Middle frontal gyrus (tissue), 1 donor: ENCODE data around the gene CHURC1.

Source experiments
- DNase-seq: peaks from one replicate; pipeline ENCODE4 v3.0.0-alpha.2; 2015; ENCODE audit warnings: low spot score; ENCODE audit errors: extremely low spot score

Gene CHURC1

DNA sequence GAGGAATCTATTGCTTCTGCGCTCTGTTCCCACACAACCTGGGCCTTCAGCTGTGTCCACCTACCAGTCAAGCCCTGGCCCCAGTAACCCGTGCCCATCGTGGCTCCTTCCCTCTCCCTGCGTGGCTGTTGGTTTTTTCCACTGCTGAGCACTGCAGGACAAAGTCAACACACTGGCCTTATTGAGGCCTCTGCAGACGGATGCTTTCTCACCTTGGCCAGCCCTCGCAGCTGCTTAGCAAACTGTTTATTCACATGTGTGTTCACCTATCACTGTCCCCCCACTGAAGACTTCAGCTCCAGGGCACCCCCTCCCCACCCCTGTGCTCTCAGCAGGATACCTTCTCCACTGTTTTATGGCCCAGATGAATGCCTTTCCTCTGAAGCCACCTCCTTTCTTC is 41.0 kb downstream of the CHURC1 start:
- no peak for DNase-seq

DNA sequence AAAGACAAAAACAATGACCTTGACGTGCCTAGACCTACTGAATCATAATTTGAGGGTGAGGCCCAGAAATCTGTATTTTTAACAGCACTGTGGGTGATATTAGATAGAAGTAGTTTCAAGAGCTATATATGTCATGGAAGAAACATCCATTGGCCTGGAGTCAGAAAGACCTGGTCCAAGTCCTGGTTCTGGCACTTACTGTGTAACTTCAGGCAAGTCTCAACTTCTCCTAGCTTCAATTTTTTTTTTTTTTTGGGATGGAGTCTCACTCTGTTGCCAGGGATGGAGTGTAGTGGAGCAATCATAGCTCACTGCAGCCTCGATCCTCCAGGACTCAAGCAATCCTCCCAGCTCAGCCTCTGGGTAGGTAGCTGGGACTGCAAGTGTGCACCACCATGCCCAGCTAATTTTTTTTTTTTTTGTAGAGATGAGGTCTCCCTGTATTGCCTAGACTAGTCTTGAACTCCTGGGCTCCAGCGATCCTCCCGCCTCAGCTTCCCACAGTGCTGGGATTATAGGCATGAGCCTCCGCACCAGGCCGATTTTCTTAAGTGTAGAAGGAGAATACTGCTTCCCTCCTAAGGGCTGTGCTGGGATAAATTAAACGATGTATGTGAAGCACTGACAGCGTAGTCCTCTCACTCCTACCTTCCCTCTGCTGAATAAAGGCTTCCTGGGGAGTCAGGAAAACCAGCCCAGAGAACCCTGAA is 42.6 kb downstream of the CHURC1 start:
- DNase-seq = no peak

DNA sequence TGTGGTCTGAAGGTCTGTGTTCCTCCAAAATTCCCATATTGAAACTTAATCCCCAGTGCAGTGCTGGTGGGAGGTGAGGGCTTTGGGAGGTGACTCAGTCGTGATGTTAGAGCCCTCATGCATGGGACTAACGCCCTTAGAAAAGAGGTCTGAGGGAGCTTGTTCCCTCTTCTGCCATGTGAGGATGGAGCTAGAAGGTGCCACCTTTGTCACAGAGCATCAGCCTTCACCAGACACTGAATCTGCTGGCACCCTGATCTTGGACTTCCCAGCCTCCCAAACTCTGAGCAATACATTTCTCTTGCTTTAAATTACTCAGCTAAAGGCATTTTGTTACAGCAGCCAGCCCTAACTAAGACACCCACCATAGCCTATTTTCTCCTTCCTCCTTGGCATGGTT is 43.9 kb downstream of the CHURC1 start:
- DNase-seq = no peak

DNA sequence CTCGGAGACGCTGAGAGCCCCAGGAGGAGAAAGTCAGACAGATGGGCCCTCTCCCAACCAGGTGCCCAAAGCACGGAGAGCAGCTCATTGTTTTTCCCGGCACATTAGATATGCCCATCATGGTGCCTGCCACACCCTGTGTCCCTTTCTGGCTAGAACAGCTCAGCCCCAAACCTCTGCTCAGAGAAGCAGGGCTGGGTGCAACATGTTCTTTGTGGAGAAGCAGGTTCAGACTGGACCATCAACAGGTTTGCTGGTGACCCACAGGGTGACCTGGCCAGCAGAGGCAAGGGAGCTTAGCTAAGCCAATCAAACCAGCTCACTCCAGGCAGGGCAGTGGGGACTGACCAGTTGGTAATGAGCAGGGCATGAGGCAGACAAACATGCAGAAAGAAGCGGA is 44.5 kb downstream of the CHURC1 start:
- DNase-seq = no peak

DNA sequence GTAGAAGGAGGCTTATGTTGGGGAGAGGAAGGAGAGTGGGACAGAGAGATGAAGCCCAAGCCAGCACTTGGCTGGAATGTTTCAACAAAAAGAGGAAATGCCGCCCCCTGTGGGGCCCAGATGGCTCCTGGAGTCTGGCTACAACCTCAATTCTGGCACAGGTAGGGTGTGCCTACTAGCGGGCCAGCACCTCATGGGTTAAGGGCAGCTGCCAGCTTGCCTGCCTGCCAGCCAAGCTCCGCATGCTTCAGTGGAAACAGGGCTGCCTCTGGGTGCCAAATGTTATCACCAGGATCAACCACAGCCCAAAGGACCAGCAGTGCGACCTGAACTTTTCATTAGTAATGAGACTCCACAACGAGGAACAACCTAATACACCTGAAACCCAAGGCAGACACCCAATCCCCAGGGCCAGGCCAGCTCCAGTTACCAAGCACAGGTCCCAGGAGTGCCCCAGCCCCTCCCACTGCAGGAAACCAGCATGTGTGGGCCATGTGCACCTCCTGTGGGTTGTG is 46.6 kb downstream of the CHURC1 start:
- DNase-seq = no peak

DNA sequence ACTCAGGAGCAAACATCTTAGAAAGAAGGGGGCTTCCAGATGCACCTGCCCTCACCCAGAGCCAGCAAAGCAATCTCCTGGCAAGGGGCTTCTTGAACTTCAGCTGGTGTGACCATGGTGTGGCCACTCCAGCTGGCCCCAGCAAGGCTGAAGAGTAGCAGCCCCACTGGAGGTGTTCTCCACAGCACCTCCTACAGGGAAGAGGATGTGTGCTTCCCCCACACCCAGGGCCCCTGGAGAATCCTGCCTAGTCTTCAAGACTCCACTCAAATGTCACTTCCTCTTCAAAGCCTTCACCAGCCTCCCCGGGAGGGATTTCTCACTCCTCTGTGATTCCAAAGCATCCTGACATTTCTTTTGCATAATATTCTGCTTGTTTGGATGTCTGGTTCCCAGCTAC is 49.4 kb downstream of the CHURC1 start:
- no peak for DNase-seq

DNA sequence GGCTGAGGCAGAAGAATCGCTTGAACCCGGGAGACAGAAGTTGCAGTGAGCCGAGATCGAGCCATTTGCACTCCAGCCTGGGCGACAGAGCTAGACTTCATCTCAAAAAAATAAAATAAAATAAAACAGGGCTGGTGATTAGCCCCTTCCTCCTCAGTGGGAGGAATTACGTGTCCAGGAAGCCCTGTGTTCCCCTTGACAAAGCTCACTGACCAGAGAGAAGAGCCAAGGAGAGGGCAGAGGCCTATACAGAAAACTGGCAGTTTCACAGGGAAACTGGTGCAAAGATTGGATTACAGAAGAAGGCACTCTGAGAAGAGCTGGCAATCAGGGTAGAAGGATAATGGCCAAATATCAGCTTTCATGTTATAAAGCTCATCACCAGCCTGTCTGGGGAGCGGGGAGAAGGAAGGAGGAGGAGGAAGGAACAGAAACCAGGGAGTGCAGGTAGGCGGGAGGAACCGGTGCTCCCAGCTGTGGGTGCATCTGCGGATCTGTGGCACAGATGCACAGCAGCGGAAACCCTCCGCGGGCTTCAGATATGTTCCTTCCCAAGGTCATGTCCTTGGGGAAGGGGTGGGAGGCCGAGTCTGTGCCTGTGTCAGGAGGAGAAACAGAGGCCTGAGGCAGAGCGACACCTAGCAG is 51.2 kb downstream of the CHURC1 start:
- DNase-seq = no peak

DNA sequence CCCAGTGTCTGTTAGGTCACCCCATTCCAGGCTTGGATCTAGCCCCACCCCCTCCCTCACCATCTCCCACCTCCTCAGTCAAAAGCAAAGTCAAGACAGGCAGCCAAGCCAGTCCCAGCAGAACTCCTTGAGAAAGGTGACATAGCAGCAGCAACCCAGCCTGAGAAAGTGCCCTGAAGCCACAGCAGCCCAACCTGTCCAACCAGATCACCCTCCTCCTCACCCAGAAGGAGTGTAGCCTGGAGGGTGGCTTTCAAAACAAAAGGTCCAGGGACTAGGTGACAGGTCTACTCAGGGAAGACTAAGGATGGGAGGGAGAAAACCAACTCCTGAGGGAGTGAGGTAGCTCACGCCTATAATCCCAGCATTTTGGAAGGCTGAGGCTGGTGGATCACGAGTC is 52.7 kb downstream of the CHURC1 start:
- no peak for DNase-seq

DNA sequence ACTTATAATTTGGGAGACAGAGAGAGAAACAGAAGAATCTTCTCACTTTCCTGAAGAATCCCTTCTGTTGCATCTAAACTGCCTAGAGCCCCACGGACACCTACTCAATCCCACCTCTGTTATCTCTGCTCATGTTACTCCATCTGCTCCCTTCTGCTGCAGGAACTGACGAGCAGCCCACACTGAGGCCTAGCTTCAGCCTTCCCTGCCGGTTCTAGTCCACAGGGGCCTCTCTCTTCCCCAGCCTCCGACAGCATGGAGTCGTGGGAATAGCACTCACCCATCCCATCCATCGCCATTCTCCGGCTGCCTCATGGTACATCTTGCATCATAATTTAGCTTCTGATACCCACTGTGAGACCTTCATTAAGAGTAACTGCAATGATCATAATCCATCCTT is 53.9 kb downstream of the CHURC1 start:
- DNase-seq = no peak

DNA sequence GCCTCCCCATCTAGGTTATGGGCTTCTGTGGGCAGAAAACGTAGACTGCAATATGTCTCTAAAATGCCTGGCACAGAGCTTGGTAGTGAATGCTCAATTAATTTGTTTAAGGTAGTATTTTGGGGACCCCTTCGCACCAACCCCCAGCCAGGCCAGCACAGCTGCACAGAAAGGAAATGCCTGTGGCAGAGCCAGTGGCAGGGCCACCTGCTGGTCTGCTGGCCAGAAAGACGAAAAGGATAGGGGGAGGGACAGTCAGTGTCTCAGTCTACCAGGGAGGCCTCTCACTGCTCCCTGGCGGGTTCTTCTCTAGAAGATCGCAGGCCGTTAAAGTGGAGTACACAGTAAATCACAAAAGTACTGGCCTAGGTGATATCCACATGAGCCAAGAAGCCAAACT is 54.4 kb downstream of the CHURC1 start:
- DNase-seq = no peak

DNA sequence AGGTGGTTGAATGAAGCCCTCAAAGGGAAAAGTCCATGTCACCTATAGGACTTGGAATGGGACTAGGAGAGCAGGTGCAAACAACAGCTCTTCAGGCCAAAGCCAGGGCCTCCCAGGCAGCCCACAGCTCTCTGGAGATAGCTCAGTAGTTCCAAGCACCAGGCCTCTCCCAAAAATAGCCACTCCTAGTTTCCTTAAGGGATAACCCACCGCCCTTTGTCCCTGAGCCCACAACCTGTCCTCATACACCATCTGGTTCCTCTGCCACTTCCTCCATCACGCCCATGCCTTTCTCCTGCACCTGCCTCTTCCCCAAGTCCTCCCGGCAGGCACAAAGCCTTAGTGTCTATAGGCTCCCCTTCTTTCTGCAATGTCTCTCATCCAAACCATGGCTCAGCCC is 55.8 kb downstream of the CHURC1 start:
- no peak for DNase-seq

DNA sequence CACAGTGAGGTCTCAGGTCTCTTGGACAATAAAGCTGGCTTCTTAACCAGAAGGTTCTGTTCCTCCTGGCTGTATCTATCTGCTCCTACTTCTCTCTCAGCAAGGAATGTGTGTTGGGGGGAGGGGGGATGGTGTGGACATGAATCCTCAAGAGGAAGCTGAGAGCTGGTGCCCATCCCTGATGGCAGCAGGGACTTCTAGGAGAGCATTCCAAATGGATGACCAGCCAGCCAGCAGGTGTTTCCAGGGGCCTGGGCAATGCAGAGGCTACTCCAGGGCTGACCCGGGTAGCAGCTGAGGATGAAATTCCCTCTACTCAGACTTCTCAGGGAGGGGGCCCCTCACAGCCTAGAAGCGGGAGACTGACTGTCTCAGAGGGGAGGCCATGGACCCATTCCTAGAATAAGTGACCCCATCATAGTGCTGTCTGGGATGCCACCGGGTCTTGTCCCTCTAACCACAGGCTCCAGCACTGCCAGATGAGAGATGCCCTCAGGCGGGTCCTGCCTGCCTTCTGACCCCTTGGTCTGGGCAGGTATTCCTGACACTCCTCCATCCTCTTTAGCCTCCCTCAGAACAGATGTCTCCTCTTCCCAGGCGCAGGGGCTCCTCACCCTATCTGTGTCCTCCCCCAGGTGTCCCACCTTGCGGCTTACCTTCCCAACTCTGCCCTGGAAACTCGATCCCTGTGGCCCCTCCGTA is 56.7 kb downstream of the CHURC1 start:
- DNase-seq = no peak

DNA sequence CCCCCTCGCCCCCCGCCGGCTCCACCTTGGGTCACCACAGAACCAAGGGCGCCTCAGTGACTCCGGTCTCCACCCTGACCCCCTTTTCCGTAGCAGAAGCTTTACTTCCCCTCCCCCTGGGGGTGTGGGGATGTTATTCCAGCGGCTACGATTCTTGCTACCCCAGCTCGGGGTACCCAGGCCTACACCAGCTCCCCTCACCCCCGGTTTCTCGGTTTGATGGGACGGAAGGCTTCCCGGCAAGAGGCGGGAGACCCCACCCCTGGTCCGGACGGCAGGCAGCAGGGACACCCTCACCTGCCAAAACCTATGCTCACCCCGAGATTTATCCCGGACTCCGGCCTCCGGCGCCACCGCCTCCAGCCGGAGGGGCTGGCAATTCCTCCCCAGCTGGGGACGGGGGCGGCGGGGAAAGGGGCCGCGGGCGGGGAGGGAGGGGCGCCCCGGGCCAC is 57.3 kb downstream of the CHURC1 start:
- DNase-seq = no peak

DNA sequence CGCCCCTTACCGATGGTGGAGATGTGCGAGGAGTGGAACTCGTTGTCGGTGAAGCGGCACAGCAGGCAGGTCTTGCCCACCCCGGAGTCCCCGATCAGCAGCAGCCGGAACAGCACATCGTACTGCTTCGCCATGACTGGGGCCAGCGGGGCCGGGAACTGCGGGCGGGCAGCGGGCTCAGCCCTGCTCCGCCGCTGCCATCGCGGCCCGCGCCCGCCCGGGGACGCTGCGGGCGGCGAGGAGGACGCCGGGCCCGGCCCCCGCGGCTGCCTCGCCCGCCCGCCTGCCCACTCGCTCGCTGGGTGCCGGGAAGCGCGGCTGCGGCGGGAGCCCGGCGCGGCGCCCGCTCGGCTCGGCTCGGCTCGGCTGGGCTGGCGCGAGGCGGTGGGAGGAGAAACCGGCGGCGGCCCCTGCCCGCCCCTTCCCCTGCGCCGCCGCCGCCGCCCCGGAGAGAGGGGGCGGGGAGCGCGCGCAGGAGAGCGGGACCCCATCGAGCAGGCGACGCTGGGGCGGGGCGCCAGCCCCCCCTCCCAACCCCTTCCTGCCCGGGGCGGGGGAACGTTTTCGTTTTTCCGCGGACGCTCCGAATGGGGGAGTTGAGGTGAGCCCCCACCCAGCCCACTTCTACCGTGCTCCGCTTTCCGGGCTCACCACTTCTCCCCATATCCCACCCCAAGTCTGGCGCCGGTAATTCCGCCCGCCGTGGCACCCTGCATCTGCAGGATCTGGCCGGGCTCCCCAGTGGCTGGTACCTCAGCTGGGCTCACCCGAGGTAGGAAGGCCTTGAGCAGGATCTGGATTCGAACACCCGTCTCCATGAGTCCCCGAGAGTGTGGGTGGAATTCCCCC is 57.9 kb downstream of the CHURC1 start, which contains the start of gene RAB15:
TSS of gene RAB15 (minus strand) at position 394 of the 849 bp plus-strand sequence. CDS start at position 134, 260 bp downstream.
- DNase-seq = no peak

DNA sequence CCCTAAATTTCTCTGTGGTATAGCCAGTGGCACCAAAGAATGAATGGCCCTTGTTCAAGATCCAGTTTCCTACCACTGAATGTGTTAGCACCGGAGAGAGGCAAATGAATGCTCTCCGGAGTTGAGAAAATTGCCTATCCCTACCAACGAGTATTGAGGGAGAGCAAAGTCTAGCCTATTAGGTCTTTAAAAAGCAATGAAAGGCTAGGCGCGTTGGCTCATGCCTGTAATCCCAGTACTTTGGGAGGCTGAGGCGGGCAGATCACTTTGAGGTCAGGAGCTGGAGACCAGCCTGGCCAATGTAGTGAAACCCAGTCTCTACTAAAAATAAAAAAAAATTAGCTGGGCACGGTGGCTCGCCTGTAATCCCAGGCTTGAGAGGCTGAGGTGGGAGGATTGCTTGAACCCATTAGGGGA is 58.8 kb downstream of the CHURC1 start:
- no peak for DNase-seq

DNA sequence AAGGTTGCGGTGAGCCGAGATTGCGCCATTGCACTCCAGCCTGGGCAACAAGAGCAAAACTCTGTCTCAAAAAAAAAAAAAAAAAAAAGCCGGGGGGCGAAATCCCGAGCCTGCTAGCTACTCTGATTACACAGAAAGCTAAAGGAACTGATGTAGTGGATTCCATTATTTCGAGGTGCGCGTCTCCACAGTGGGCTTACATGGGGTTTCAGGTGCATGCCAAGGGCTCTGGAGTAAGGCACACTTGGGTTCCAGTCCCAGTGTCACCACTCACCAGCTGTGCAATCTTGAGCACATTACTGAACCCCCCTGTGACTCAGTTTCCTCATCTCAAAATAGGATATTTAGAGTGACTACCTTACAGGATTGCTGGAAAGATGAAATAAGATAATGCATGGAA is 59.6 kb downstream of the CHURC1 start:
- DNase-seq = no peak

DNA sequence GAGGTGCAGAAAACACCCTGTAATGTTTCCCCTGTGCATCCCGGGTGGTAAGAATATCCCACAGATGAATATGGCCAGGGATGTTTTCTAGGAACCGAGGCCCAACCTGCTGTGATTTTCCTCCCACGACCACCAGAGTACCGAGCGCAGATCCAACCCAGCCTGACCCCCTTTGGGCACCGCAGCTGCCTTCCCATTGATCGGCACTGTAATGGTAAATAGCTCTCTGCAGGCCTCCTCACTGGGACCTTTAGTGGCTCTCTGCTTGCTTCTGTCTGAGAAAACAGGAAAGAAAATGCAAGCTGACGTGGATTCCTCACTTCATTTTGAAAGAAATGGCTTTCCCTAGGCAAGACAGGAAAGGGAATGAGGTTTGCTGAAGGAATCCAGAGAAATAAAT is 60.3 kb downstream of the CHURC1 start:
- no peak for DNase-seq

DNA sequence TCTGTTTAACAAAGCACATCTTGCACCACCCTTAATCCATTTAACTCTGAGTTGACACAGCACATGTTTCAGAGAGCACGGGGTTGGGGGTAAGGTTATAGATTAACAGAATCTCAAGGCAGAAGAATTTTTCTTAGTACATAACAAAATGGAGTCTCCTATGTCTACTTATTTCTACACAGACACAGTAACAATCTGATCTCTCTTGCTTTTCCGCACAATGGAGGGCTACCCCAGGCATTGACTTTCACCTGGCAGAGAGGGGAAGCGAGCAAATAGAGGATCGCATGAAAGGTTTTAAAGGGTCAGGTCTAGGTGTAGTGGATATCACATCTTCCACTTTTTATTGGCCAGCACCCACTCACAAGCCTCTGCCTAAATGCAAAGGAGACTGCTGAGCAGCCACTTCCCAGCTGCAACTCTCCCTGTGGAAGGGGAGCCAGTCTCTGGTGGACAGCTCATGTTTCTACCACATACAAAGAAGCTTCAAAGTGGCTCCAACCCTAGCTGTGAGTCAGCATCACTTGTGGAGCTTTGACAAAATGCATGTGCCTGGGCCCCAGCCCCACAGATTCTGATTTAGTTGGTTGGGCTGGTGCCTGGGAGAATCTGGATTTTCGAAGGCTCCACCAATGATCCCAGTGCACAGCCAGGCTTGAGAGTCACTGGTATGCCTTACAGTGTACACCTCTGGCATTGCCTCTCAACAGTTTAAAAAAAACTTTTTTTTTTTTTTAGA is 65.2 kb downstream of the CHURC1 start:
- DNase-seq = no peak

DNA sequence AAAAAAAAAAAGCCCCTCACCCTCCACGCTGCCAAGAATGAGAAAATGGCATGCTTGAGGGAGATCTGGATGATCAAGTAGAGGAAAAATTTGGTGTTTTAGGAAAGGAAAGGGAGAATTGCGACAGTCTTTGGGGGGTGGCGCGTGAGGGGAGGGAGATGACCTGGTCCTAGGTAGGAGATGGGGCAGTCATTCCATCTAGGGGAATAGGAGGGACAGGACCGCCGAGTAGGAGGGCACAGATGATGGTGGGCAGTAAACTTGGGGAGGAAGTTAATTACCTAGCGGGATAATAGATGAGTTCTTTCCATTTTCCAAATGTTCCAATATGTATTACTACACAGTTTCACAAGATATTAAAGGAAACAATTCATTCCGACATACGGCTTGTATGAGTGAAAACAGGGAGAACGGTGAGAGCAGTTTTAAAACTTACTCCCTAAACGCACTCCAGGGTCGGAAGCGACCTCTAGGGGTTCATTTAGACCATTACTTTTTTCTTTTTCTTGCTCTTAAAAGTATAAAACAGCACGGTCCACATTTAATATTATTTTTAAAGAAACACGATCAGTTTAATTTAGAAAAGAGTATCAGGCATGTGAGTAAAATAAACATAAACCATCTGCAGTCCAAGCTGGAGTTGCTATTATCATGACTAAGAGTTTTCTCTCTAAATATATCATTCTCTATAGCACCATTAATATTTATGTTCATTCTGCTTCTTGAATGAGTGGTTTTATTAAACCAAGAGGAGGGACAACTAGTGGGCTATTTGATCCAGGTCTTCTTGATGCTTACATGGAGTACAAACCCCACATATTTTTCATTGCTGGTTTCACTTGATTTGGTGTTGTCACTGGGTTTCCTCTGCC is 69.4 kb downstream of the CHURC1 start:
- no peak for DNase-seq
